ENCODE measurements around the gene GRIK3.

- TF ChIP-seq, protein P1, sequence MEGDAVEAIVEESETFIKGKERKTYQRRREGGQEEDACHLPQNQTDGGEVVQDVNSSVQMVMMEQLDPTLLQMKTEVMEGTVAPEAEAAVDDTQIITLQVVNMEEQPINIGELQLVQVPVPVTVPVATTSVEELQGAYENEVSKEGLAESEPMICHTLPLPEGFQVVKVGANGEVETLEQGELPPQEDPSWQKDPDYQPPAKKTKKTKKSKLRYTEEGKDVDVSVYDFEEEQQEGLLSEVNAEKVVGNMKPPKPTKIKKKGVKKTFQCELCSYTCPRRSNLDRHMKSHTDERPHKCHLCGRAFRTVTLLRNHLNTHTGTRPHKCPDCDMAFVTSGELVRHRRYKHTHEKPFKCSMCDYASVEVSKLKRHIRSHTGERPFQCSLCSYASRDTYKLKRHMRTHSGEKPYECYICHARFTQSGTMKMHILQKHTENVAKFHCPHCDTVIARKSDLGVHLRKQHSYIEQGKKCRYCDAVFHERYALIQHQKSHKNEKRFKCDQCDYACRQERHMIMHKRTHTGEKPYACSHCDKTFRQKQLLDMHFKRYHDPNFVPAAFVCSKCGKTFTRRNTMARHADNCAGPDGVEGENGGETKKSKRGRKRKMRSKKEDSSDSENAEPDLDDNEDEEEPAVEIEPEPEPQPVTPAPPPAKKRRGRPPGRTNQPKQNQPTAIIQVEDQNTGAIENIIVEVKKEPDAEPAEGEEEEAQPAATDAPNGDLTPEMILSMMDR (IDR thresholded peaks at IDR 0.05), result no peak
- no peak for TF ChIP-seq POLR2AphosphoS5 (IDR thresholded peaks at IDR 0.05)
- no peak for TF ChIP-seq POLR2A (IDR thresholded peaks at IDR 0.05)
- TF ChIP-seq EP300 (IDR thresholded peaks at IDR 0.05; ENCODE audit: low read depth), result no peak
Measured at GRCh38 chr1:36802018-36802417, 232.3 kb downstream of the GRIK3 start.
